ENCODE data around the gene SURF1.

DNA sequence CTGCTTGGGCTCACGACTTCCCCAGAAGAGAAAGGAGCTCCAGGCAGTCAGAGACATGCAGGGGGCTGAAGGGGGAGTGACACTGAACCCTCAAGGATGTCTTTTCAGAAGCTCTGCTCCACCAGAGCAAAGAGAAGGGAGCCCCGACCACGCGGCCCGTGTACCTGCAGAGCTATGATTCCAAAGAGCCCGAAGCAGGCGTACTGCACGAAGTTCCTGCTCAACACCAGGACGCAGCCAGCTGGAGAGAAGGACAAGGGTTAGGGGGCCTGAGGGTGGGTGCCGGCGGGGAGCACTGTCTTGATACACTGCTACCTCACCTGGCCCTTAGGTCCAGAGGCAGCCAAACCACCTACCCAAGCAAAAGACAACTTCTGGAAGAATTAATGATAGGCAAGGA is 10.1 kb upstream of the SURF1 start:
- TF ChIP-seq, protein P1, sequence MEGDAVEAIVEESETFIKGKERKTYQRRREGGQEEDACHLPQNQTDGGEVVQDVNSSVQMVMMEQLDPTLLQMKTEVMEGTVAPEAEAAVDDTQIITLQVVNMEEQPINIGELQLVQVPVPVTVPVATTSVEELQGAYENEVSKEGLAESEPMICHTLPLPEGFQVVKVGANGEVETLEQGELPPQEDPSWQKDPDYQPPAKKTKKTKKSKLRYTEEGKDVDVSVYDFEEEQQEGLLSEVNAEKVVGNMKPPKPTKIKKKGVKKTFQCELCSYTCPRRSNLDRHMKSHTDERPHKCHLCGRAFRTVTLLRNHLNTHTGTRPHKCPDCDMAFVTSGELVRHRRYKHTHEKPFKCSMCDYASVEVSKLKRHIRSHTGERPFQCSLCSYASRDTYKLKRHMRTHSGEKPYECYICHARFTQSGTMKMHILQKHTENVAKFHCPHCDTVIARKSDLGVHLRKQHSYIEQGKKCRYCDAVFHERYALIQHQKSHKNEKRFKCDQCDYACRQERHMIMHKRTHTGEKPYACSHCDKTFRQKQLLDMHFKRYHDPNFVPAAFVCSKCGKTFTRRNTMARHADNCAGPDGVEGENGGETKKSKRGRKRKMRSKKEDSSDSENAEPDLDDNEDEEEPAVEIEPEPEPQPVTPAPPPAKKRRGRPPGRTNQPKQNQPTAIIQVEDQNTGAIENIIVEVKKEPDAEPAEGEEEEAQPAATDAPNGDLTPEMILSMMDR (IDR thresholded peaks at IDR 0.05) = no peak
- TF ChIP-seq EP300 (IDR thresholded peaks at IDR 0.05) = no peak
- no peak for TF ChIP-seq POLR2A (IDR thresholded peaks at IDR 0.05; ENCODE audit: low read depth)

All from esophagus muscularis mucosa (tissue), 4 donors.